Spleen (tissue), 11 donors: ENCODE measurements around the gene PDGFD. TPM values are rescaled to one million over a fixed set of nuclear protein-coding genes. Genes with fewer than 3 reads are reported as not detected.

Source experiments
- DNase-seq: peaks from one replicate; pipeline ENCODE4 v3.0.0-alpha.2; 2020
- H3K27ac ChIP-seq, 8 donors: fragments of 200-600 bp; sonication (generic) in 7 of 8; 1 replicate in 4 of 8; 2 replicates in 4 of 8; pipeline versions ENCODE4 v1.5.0 to v1.8.0; 2016 to 2021; ENCODE audit warnings: inconsistent platforms in 4 of 8, mild to moderate bottlenecking in 4 of 8, moderate library complexity in 1 of 8
- H3K27me3 ChIP-seq, 7 donors: fragments of 200-600 bp; sonication (generic) in 6 of 7; replicated peaks in 1 of 7; 1 replicate in 4 of 7; 2 replicates in 3 of 7; pipeline versions ENCODE4 v1.5.0 to v1.8.0; 2016 to 2021; ENCODE audit warnings: inconsistent platforms in 3 of 7, mild to moderate bottlenecking in 1 of 7
- H3K36me3 ChIP-seq, 6 donors: fragments of 200-600 bp; sonication (generic) in 5 of 6; 1 replicate in 4 of 6; 2 replicates in 2 of 6; pipeline versions ENCODE4 v1.5.0 to v1.8.0; 2016 to 2021; ENCODE audit warnings: inconsistent platforms in 2 of 6
- H3K4me1 ChIP-seq, 6 donors: fragments of 200-600 bp; sonication (generic) in 5 of 6; 1 replicate in 3 of 6; 2 replicates in 3 of 6; pipeline versions ENCODE4 v1.5.0 to v1.8.0; 2016 to 2021; ENCODE audit warnings: inconsistent platforms in 3 of 6
- H3K4me3 ChIP-seq, 8 donors: fragments of 200-600 bp; sonication (generic) in 7 of 8; 1 replicate in 4 of 8; 2 replicates in 4 of 8; pipeline versions ENCODE4 v1.5.0 to v1.8.0; 2016 to 2021; ENCODE audit warnings: inconsistent platforms in 4 of 8, mild to moderate bottlenecking in 4 of 8, moderate library complexity in 2 of 8
- H3K9me3 ChIP-seq, 8 donors: fragments of 200-600 bp; sonication (generic) in 7 of 8; 1 replicate in 4 of 8; 2 replicates in 4 of 8; pipeline versions ENCODE4 v1.5.0 to v1.8.0; 2016 to 2021; ENCODE audit warnings: inconsistent platforms in 4 of 8
- CTCF ChIP-seq, 11 experiments: fragments of 200-600 bp in 7 of 11; fragments of 450-650 bp in 4 of 11; sonication (generic) in 4 of 11; IDR thresholded peaks in 8 of 11; conservative IDR thresholded peaks in 3 of 11; 1 replicate in 7 of 11; 2 replicates in 4 of 11; pipeline versions ENCODE4 v1.4.0 to v1.8.0; 2016 to 2021; ENCODE audit warnings: antibody characterized with exemption in 11 of 11, inconsistent platforms in 4 of 11, mild to moderate bottlenecking in 1 of 11
- POLR2A ChIP-seq, 3 donors: fragments of 450-650 bp; IDR thresholded peaks; one replicate each; pipeline ENCODE4 v1.5.1; 2017; ENCODE audit warnings: antibody characterized with exemption in 3 of 3, mild to moderate bottlenecking in 1 of 3
- POLR2AphosphoS5 ChIP-seq, 3 donors: sonication (generic); formaldehyde crosslinking; IDR thresholded peaks; one replicate each; pipeline ENCODE4 v1.5.1; 2017; ENCODE audit warnings: antibody characterized with exemption in 3 of 3
- WGBS, 5 donors: extraction: QIAGEN DNeasy Blood & Tissue Kit in 3 of 5; methylation state at CpG; one replicate each; pipeline versions ENCODE4 v1.1.5 to v1.1.7; 2013 to 2018; 5-methylcytosine and 5-hydroxymethylcytosine counted together
- intact Hi-C: fragments of 100-400 bp; cut with DNase I; formaldehyde crosslinking; loops from one replicate; pipeline ENCODE4 v1.15.0; 2023; ENCODE audit warnings: low total_unique reads
- polyA plus RNA-seq, 3 donors: library from polyadenylated mRNA; stranded (reverse); fragments of 200-250 nt; gene quantifications; one replicate each; pipeline ENCODE4 v1.2.1, GENCODE V29; 2013
- total RNA-seq, 7 donors: library from RNA; depleted of rRNA in 3 of 7; stranded (reverse); fragments of >200 nt in 3 of 7; fragmentation: NEBNext Ultra II Directional in 4 of 7; extraction: Animal tissue kit (Norgen Biotek cat#: 25700) in 4 of 7; gene quantifications; one replicate each; pipeline versions ENCODE4 v1.1.0 to v1.2.1, GENCODE V29; 2016 to 2021
- donor health status: healthy with polysubstance abuse.
- donor health status: DM: no; HTN: no; CAD: no; lungs with moderate emphysema.
- donor health status: DM: no; HTN: no; CAD: no.
- donor health status: Bipolar disorder and iron deficiency.
- donor health status: healthy.
- donor health status: DM: no; HTN: no; CAD: no.
- donor health status: DM: yes; HTN: yes; CAD: no.

Gene PDGFD
- total and polyA plus RNA-seq, 10 donors = 0.43 to 7.1 (median 3.4) TPM

DNA sequence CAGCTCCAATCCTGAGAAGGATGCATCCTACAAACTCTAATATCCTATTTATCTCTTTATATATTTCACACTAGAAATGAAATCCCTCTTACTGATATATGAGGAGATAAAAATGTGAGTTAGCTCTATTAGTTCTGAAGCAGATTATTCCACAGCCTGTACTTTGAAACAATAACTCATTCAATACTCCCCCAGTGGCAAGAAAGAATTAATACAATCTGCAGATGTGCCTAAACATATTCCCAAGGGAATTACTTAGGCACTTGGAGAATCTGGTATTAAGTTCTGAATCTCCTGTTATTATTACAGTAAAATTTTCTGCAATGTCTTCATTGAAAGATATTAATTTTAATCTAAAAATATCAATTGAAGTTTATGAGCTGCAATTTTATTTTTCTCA is 68.2 kb downstream of the PDGFD start:
- H3K27me3 ChIP-seq = no peaks in the 10 kb centered on the region
- no peak overlapping the region for H3K4me3 ChIP-seq
- no peaks in the 10 kb centered on the region for H3K36me3 ChIP-seq
- H3K9me3 ChIP-seq = no peaks in the 10 kb centered on the region
- DNase-seq = no peak
- intact Hi-C loops = no loop called here
- H3K27ac ChIP-seq = no peak overlapping the region
- no peaks in the 10 kb centered on the region for H3K4me1 ChIP-seq
- no peak for TF ChIP-seq POLR2A (IDR thresholded peaks at IDR 0.05)

DNA sequence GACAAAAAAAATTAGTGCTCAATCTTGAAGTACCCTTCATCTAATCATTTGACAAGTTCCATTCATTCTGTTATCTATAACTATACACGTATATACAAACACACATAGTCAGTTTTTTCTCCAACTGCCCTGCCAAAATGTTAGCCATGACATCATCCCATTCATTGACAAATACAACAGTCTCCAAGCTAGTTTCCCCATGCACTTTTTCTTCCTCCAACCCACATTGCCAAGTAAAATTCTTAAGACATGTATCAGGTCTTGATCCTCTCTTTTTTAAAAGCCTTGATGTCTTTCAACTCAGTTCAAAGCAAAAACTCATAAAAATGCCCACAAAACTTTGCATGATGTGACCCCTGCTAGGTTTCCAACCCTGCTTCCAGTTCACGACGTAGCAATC is 69.4 kb downstream of the PDGFD start:
- intact Hi-C loops = no loop called here
- no peak for DNase-seq
- TF ChIP-seq CTCF (IDR thresholded peaks at IDR 0.05 in 8 of 11, conservative IDR thresholded peaks at IDR 0.05 in 3 of 11) = no peak
- no peak for TF ChIP-seq POLR2AphosphoS5 (IDR thresholded peaks at IDR 0.05)
- no peak for TF ChIP-seq POLR2A (IDR thresholded peaks at IDR 0.05)
- no peak overlapping the region for H3K27ac ChIP-seq
- no peak overlapping the region for H3K4me3 ChIP-seq
- H3K27me3 ChIP-seq = no peaks in the 10 kb centered on the region
- H3K4me1 ChIP-seq = no peaks in the 10 kb centered on the region
- no peaks in the 10 kb centered on the region for H3K9me3 ChIP-seq
- H3K36me3 ChIP-seq = no peaks in the 10 kb centered on the region
- WGBS, 5 donors = 84 to 94% (median 92%) methylated on average over 3 of the region's 3 CpGs

DNA sequence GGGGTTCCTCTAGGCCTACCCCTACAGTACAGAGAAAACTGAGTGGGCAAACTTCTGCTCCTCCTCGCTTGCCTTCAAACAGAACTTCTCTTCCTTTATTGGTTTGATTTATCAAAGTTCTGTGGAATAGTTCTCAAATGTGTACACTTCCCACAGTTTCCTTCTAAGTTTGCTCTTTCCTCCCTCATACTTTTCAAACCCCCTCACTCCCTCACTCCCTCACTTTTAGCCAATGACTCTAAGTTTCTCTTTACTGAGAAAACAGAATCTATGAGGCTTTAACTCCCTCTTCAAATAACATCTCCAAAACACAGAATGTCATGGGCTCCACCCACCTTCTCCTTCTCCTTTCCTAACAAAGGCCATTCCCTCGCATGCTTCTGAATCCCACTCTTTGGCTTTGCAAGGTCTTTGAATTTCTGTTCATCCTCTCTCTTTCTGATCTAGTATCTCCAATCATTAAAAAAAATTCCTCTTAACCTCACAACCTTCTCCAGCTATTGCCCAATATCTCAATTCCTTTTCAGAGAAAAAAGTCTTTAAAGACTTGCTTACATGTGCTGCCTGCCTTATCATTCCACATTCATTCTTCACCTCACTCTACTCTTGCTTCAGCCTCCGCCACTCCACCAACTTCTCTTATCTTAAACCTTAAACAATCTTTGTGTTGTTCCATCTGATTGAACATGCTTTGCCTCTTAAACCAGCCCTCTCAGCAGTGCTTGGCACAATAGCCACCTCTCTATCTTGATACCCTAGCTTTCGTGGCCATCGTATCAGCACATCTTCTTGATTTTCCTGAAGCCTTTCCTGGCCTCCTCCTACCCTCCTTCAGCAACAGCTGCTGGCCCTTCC is 70.3 kb downstream of the PDGFD start:
- TF ChIP-seq CTCF (IDR thresholded peaks at IDR 0.05 in 8 of 11, conservative IDR thresholded peaks at IDR 0.05 in 3 of 11) (no peak), POLR2AphosphoS5 (IDR thresholded peaks at IDR 0.05) (no peak), POLR2A (IDR thresholded peaks at IDR 0.05) (no peak)
- Histone ChIP-seq H3K27ac (no peak overlapping the region), H3K27me3 (no peaks in the 10 kb centered on the region), H3K4me3 (no peak overlapping the region), H3K36me3 (no peaks in the 10 kb centered on the region), H3K4me1 (no peaks in the 10 kb centered on the region), H3K9me3 (no peaks in the 10 kb centered on the region)
- 84 to 94% (median 88%) methylated on average over 5 of the region's 5 CpGs for WGBS, 5 donors
- DNase-seq = no peak
- intact Hi-C loops = no loop called here

DNA sequence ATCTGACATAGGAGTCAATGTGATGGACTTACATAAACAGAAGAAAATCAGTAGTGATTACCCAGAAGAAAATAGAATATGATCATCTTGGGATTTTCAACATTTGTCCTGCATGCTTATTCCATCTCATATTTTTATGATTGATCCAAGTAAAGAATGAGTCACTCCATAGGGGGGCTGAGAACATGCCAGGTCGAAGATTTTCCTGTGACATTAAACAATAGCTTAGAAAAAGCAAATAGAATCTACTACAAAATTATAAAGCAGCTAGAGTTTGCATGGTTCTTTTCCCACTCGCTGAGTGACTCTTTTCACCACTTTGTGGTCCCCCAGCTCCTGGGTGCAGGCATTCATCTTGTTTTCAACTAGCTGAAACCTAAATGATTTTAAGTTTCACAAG is 71.2 kb downstream of the PDGFD start:
- WGBS, 5 donors = 74 to 89% (median 84%) methylated on average over 2 of the region's 2 CpGs
- Histone ChIP-seq H3K4me1 (no peaks in the 10 kb centered on the region), H3K27me3 (no peaks in the 10 kb centered on the region), H3K27ac (no peak overlapping the region), H3K36me3 (no peaks in the 10 kb centered on the region), H3K9me3 (no peaks in the 10 kb centered on the region), H3K4me3 (no peak overlapping the region)
- no peak for DNase-seq
- no peak for TF ChIP-seq CTCF (IDR thresholded peaks at IDR 0.05 in 8 of 11, conservative IDR thresholded peaks at IDR 0.05 in 3 of 11)
- no peak for TF ChIP-seq POLR2AphosphoS5 (IDR thresholded peaks at IDR 0.05)
- no peak for TF ChIP-seq POLR2A (IDR thresholded peaks at IDR 0.05)
- intact Hi-C loops = no loop called here
